Aorta (tissue), 5 donors: ENCODE measurements around the gene TNFSF15. TPM values are rescaled to one million over a fixed set of nuclear protein-coding genes. Genes with fewer than 3 reads are reported as not detected.

ENCODE experiments used
- ATAC-seq: fragments of 200-7000 bp; cut with Tn5 transposase; one replicate; pipeline ENCODE4 v1.9.1; 2022; ENCODE audit warnings: moderate library complexity; ENCODE audit not compliant: low FRiP score
- DNase-seq, 2 donors: peaks; one replicate each; pipeline ENCODE4 v3.0.0-alpha.2; 2020
- H3K27ac ChIP-seq, 2 donors: one replicate each; pipeline ENCODE4 v1.5.1; 2013; ENCODE audit warnings: low read length in 2 of 2, mild to moderate bottlenecking in 2 of 2, moderate library complexity in 2 of 2, control low read depth in 1 of 2, inconsistent platforms in 1 of 2, low read depth in 1 of 2
- H3K27me3 ChIP-seq, 2 donors: one replicate each; pipeline ENCODE4 v1.6.1; 2013; ENCODE audit warnings: control low read depth in 1 of 2, low read length in 1 of 2, mild to moderate bottlenecking in 1 of 2, moderate library complexity in 1 of 2; ENCODE audit not compliant: insufficient read depth in 2 of 2, control insufficient read depth in 1 of 2
- H3K36me3 ChIP-seq, 2 donors: one replicate each; pipeline ENCODE4 v1.6.1; 2013; ENCODE audit warnings: control low read depth in 1 of 2, low read length in 1 of 2, mild to moderate bottlenecking in 1 of 2; ENCODE audit not compliant: insufficient read depth in 2 of 2, control insufficient read depth in 1 of 2
- H3K4me1 ChIP-seq, 2 donors: one replicate each; pipeline ENCODE4 v1.6.1; 2013; ENCODE audit warnings: low read length in 2 of 2, control low read depth in 1 of 2, mild to moderate bottlenecking in 1 of 2, moderate library complexity in 1 of 2; ENCODE audit not compliant: insufficient read depth in 2 of 2, control insufficient read depth in 1 of 2
- H3K4me3 ChIP-seq, 2 donors: one replicate each; pipeline ENCODE4 v1.5.1; 2013; ENCODE audit warnings: low read length in 2 of 2, control low read depth in 1 of 2, mild to moderate bottlenecking in 1 of 2
- H3K9me3 ChIP-seq: one replicate; pipeline ENCODE4 v1.6.1; 2013; ENCODE audit warnings: mild to moderate bottlenecking, low read length; ENCODE audit not compliant: control insufficient read depth
- WGBS, 2 donors: extraction: QIAGEN DNeasy Blood & Tissue Kit; methylation state at CpG; one replicate each; pipeline ENCODE4 v1.1.7; 2013; 5-methylcytosine and 5-hydroxymethylcytosine counted together
- intact Hi-C, 2 donors: fragments of 100-400 bp; cut with DNase I; formaldehyde crosslinking; loops; one replicate each; pipeline versions ENCODE4 v1.14.2 to v1.15.0; 2022
- polyA plus RNA-seq, 2 donors: library from polyadenylated mRNA; stranded (reverse); fragments of 200-250 nt; gene quantifications; one replicate each; pipeline ENCODE4 v1.2.3, GENCODE V29; 2013
- total RNA-seq, 2 donors: library from RNA; stranded (reverse); fragmentation: NEBNext Ultra II Directional; extraction: Animal tissue kit (Norgen Biotek cat#: 25700); gene quantifications; one replicate each; pipeline ENCODE4 v1.2.1, GENCODE V29; 2021
- donor health status: healthy with polysubstance abuse.
- donor health status: Bipolar disorder and iron deficiency.
- donor health status: DM: no; HTN: no; CAD: no.
- donor health status: DM: no; HTN: no; CAD: no.
- donor health status: DM: yes; HTN: yes; CAD: no.

The TNFSF15 gene
- total and polyA plus RNA-seq, 4 donors: 0.03 to 0.81 (median 0.33) TPM

DNA sequence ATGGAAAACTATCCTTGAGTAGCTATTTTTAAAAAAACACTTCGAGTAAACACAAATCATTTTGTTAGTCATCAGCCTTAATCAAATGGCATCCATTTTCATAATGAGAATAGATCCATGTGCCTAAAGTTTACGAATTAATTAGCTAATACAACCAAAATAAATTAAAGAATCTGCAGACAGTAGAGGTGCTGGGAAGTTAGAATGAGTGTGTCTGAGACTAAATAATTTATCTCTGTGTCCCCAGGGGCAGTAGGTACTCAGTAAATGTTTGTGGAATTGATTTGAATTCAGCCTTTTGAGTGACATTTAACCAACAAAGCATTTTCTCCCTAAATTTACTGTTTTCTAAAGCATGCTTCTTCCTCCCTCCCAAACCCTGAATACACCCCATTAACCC is 18.6 kb downstream of the TNFSF15 start:
- intact Hi-C loops: no loop called here
- Histone ChIP-seq H3K9me3 (no peaks in the 10 kb centered on the region), H3K27ac (no peak overlapping the region), H3K27me3 (no peaks in the 10 kb centered on the region), H3K4me1 (no peaks in the 10 kb centered on the region), H3K4me3 (no peak overlapping the region), H3K36me3 (no peaks in the 10 kb centered on the region)
- DNase-seq: no peak
- 90 to 92% methylated on average over 2 of the region's 2 CpGs for WGBS, 2 donors
- no peak for ATAC-seq

DNA sequence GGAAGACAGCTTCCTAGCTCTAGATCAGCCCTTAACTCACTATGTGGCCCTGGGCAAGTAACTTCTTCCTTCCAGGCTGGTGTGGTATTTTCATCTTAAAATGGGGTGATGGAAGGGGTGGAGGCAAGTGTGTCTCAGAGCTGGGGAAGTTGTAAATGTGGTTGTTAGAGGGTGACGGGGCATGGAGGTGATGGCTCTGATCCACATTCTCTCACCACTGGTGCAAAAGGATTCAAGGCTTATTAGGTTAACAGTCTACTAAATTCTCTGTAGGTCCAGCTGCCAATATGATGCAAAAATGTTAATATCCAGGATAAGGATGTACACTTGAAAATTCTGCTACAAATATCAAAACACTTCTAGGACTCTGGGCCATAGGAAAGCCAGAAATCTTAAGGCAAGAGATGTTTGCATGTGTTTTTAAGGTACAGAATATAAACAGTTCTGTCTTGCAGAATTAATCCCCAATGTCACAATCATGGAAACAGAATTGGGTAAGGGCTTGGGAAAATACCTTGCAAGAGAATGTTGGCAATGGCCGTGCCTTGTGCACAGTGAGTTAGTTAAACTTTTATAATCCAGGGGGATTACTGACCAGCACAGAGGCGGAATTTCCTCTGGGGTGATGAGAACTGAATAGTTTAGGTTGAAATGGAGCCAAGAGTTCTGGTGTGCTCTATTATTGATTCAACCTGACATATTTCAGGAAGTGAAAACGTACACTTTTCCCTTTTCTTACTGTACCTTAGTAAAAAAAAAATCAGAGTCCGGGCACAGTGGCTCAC is 19.8 kb downstream of the TNFSF15 start:
- Histone ChIP-seq H3K27me3 (no peaks in the 10 kb centered on the region), H3K27ac (no peak overlapping the region), H3K4me3 (no peak overlapping the region), H3K4me1 (no peaks in the 10 kb centered on the region), H3K36me3 (no peaks in the 10 kb centered on the region), H3K9me3 (no peaks in the 10 kb centered on the region)
- intact Hi-C loops: no loop called here
- ATAC-seq (no peak), DNase-seq (no peak)
- WGBS, 2 donors: 41 to 58% methylated on average over 5 of the region's 5 CpGs

DNA sequence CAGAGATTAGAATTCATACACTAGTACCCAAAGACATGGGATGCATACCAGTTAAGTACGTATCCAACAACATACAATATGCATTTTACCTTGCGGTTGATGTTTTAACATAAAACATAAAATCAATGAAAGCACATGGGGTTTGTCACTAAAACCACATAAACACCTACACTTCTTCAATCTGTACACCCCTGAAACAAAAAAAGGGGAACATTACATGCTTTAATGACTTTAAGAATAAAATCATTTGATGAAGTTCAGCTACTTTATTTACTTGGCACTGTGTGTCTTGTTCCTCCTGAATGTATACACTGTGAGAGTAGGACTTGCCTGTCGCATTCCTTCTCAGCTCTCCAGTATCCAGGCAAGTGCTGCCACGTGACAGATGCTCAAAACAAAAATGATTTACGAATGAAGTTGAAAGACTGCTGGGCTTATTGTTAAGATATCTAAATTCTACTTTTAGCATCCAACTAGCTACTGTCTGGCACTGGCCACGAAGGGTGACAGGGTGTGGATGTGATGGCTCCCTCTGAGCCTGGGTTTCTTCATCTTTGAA is 21.0 kb downstream of the TNFSF15 start:
- H3K27me3 ChIP-seq: no peaks in the 10 kb centered on the region
- intact Hi-C loops: no loop called here
- DNase-seq (no peak), ATAC-seq (no peak)
- no peak overlapping the region for H3K4me3 ChIP-seq
- H3K27ac ChIP-seq: no peak overlapping the region
- H3K36me3 ChIP-seq: no peaks in the 10 kb centered on the region
- 54 to 70% methylated on average over 6 of the region's 6 CpGs for WGBS, 2 donors
- no peaks in the 10 kb centered on the region for H3K4me1 ChIP-seq
- no peaks in the 10 kb centered on the region for H3K9me3 ChIP-seq

DNA sequence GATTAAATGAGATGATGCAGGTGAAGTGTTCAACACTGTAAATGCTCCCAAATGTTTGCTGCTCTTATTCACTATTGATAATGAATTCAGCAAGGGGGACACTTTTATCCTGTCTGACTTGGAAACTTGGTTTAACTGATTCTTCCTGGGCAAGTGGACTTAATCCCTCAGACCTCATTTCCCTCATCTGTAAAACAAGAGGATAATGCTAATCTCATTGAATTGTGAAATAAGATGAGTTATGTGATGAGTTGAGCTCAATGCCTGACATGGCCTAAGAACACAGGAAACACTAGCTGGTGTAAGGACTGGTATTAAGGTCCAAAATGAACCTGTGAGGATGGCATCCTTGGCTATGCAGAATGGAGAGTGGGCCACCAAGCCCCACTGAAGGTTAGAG is 23.3 kb downstream of the TNFSF15 start:
- peaks cover 0 to 2% of the 10 kb centered on the region in 2 donors for H3K4me1 ChIP-seq
- no peak overlapping the region for H3K27ac ChIP-seq
- H3K27me3 ChIP-seq: no peaks in the 10 kb centered on the region
- ATAC-seq: no peak
- intact Hi-C loops: no loop called here
- H3K9me3 ChIP-seq: no peaks in the 10 kb centered on the region
- no peak for DNase-seq
- H3K36me3 ChIP-seq: no peaks in the 10 kb centered on the region
- no peak overlapping the region for H3K4me3 ChIP-seq

DNA sequence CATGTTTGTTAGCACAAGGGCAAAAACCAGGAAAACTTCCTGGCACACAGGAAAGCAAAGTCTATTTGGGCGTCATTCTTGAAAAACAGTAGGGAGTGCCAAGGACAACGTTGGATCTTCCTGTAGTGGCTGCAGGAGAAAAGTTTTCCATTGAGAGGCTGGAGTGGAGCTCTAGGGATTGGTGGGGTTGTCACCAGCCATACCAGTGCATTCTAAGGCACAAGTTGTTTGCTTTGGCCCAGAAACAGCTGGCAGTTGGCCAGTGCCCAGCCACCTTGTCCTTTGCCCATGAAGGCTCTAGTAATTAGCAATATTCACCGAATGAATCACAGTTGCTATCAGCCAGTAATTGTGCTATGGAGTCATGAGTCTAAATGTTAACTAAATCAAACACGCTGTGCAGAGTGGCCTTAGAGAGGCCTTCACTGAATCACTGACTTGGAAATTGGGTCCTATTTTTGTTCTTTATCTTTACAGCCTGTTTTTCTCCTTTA is 26.4 kb downstream of the TNFSF15 start:
- no peak overlapping the region for H3K27ac ChIP-seq

DNA sequence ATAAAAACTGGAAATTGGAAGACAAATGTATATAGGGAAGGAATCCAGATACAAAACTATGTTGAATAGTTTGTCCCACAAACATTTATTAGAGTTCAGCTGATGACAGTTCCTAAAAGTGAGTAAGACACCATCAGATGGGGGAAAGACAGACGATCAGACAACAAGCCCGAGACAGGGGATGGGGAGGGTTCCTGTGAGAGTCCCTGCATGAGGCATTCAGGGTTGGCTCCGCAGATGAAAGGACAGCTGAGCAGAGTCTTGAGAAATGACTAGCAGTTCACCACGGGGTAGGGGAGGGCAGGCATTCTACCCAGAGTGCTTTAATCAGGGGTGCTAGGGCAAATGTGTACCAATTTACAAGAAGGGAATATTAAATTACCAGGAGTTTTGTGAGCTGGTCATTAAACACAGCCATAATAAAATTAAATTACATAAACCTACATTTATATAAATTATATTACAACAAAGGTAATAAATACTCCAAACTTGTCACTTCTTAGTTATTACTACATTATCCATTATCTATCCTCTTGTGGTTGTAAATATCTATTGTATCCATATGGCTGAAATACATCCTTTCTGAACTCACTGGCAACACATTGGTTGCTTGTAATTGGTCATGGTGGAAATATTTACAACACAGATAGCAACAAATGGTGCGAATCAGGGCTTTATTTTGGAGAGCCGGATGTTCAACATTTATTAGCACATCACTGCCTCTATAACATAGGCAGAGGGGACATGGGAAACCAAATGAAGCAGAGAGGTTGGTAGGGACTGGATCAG is 27.8 kb downstream of the TNFSF15 start:
- DNase-seq (no peak), ATAC-seq (no peak)
- Histone ChIP-seq H3K27ac (no peak overlapping the region), H3K36me3 (no peaks in the 10 kb centered on the region), H3K4me1 (peaks cover 0 to 2% of the 10 kb centered on the region in 2 donors), H3K4me3 (no peak overlapping the region), H3K9me3 (no peaks in the 10 kb centered on the region), H3K27me3 (no peaks in the 10 kb centered on the region)
- intact Hi-C loops: no loop called here
- WGBS, 2 donors: 52 to 66% methylated on average over 6 of the region's 6 CpGs

More for the DNA sequence above, 26.4 kb downstream of the TNFSF15 start:
- intact Hi-C loops: no loop called here
- WGBS, 2 donors: 2 to 6% methylated on average over 4 of the region's 4 CpGs
- ATAC-seq (peak; percentile 87), DNase-seq (peak; percentile 91 to 93)
- H3K36me3 ChIP-seq: no peaks in the 10 kb centered on the region
- H3K4me1 ChIP-seq: peaks cover 0 to 2% of the 10 kb centered on the region in 2 donors
- no peak overlapping the region for H3K4me3 ChIP-seq
- H3K9me3 ChIP-seq: no peaks in the 10 kb centered on the region
- H3K27me3 ChIP-seq: no peaks in the 10 kb centered on the region

DNA sequence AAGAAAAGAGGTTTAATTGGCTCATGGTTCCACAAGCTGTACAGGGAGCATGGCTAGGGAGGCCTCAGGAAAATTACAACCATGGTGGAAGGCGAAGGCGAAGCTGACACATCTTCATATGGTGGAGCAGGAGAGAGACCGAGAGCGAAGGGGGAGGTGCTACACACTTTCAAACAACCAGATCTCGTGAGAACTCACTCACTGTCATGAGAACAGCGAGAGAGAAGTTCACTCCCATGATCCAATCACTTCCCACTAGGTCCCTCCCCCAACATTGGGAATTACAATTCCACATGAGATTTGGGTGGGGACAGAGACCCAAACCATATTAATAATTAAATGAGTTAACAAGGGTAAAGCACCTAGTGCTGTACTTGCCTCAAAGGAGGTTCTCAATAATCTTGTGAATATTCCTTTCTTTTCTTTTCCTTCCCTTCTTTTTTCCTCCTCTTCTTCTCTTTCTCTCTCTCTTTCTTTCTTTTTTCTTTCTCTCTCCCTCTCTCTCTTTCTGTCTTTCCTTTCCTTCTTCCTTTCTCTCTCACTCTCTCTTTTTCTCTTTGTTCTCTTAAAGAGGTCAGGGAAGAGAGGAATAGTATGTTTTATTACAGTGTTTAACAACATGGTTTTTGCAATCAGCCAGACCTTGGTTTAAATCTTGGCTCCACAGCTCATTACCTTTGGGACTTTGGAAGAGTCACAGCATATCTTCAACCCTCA is 29.0 kb downstream of the TNFSF15 start:
- 92% methylated on average over 6 of the region's 6 CpGs for WGBS, 2 donors
- DNase-seq: no peak
- intact Hi-C loops: no loop called here

DNA sequence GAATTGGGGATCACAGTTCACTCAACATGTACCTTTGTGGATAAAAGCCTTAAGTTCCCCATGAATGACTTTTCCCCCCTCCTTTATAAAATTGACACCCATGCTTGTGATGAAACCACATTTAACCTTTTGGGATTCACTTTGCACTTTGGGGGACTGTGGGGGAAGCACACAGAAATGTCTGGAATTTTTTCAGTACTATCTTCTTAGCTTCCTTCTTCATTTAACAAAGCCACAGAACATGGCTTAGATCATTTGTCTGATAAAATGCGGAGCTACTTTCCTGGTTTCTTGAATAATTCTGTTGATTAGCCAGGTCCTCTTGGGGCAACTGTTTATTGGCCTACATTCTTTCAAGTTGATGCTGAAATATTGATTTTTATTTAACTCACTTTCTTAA is 29.9 kb downstream of the TNFSF15 start:
- H3K27ac ChIP-seq: no peak overlapping the region
- intact Hi-C loops: no loop called here
- ATAC-seq: no peak
- H3K4me1 ChIP-seq: peaks cover 0 to 2% of the 10 kb centered on the region in 2 donors
- H3K27me3 ChIP-seq: no peaks in the 10 kb centered on the region
- H3K9me3 ChIP-seq: no peaks in the 10 kb centered on the region
- DNase-seq: no peak
- 87 to 97% methylated on average over 1 of the region's 1 CpG for WGBS, 2 donors
- no peak overlapping the region for H3K4me3 ChIP-seq
- no peaks in the 10 kb centered on the region for H3K36me3 ChIP-seq

More for the DNA sequence above, 29.0 kb downstream of the TNFSF15 start:
- Histone ChIP-seq H3K9me3 (no peaks in the 10 kb centered on the region), H3K27ac (no peak overlapping the region), H3K36me3 (no peaks in the 10 kb centered on the region), H3K4me1 (peaks cover 0 to 2% of the 10 kb centered on the region in 2 donors), H3K27me3 (no peaks in the 10 kb centered on the region), H3K4me3 (no peak overlapping the region)
- ATAC-seq: no peak
